ENCODE measurements around the gene CCDC57.

Gene CCDC57

DNA sequence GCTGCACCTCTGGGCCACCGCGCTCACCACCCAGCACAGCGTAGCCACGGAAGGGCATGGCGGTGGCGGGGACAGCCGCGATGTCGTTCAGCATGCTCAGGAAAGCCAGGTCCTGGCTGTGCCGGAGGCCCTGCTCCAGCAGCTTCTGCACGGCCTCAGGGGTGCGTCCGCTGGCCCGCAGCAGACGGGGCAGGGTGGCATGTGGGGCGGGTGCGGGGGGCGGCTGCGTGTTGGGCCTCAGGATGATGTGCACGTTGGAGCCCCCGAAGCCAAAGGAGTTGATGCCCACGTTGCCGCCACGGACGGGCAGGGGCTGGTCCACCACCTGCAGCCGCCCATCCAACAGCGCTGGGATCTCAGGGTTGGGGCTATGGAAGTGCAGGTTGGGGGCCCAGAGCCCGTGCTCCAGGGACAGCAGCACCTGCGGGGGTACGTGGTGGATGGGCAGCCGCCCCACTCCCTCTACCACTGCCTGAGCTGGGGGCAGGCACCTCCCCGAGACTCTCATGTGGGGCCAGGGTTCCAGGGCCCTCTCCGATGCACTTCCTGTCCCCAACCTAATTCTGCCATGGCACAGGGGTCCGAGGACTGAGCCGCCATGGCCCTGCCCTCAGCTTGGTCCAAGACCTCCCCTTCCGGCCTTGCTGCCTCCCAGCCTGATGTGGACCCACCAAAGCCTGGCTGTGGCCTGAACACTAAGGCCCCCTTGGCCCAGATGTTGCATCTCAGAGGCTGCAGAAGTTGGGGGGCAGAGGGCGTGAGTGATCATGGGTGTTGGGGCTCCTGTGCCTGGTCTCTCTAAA is 121.2 kb downstream of the CCDC57 start:
- peaks cover 76% of the 10 kb centered on the region for H4K20me1 ChIP-seq (ENCODE audit: insufficient read depth, low read length)
- peaks cover 96% of the 10 kb centered on the region for H3K36me3 ChIP-seq (ENCODE audit: insufficient read depth, low read length)
- H3K9ac ChIP-seq (ENCODE audit: low read depth, low read length), result no peak overlapping the region
- ATAC-seq (ENCODE audit: insufficient read depth, low read depth) (no peak), DNase-seq (no peak)
- no peak overlapping the region for H3K4me3 ChIP-seq (ENCODE audit: low read depth in 1 of 2, low read length in 2 of 2)
- TF ChIP-seq CTCF (IDR thresholded peaks at IDR 0.05; ENCODE audit: borderline replicate concordance, extremely low read depth, low read length, poor library complexity, severe bottlenecking) (no peak), EZH2 (IDR thresholded peaks at IDR 0.05; ENCODE audit: borderline replicate concordance, low read depth, low read length, severe bottlenecking) (no peak)
- peaks cover 24% of the 10 kb centered on the region for H3K4me1 ChIP-seq (ENCODE audit: insufficient read depth, low read length)
- no peaks in the 10 kb centered on the region for H3K9me3 ChIP-seq (ENCODE audit: insufficient read depth, low read length, severe bottlenecking)
- no peak overlapping the region for H2AFZ ChIP-seq (ENCODE audit: low read depth, low read length)
- peaks cover 52% of the 10 kb centered on the region for H3K79me2 ChIP-seq (ENCODE audit: insufficient read depth, low read length)
- no peak overlapping the region for H3K4me2 ChIP-seq (ENCODE audit: insufficient read depth, low read length)
- H3K27ac ChIP-seq (ENCODE audit: low read length), result no peak overlapping the region
- H3K27me3 ChIP-seq (ENCODE audit: insufficient read depth, low read length, poor library complexity), result no peaks in the 10 kb centered on the region

GRCh38 chr17:82090549-82091263 is 121.9 kb downstream of the CCDC57 start:
- DNase-seq (no peak), ATAC-seq (ENCODE audit: insufficient read depth, low read depth) (no peak)
- Histone ChIP-seq H2AFZ (ENCODE audit: low read depth, low read length) (no peak overlapping the region), H3K4me3 (ENCODE audit: low read depth in 1 of 2, low read length in 2 of 2) (no peak overlapping the region), H3K27me3 (ENCODE audit: insufficient read depth, low read length, poor library complexity) (no peaks in the 10 kb centered on the region), H3K36me3 (ENCODE audit: insufficient read depth, low read length) (peaks cover 96% of the 10 kb centered on the region), H3K4me1 (ENCODE audit: insufficient read depth, low read length) (peaks cover 16% of the 10 kb centered on the region), H3K9me3 (ENCODE audit: insufficient read depth, low read length, severe bottlenecking) (no peaks in the 10 kb centered on the region), H3K79me2 (ENCODE audit: insufficient read depth, low read length) (peaks cover 44% of the 10 kb centered on the region), H3K4me2 (ENCODE audit: insufficient read depth, low read length) (no peak overlapping the region), H3K9ac (ENCODE audit: low read depth, low read length) (no peak overlapping the region), H4K20me1 (ENCODE audit: insufficient read depth, low read length) (peaks cover 76% of the 10 kb centered on the region), H3K27ac (ENCODE audit: low read length) (no peak overlapping the region)
- no peak for TF ChIP-seq EZH2 (IDR thresholded peaks at IDR 0.05; ENCODE audit: borderline replicate concordance, low read depth, low read length, severe bottlenecking)
- TF ChIP-seq CTCF (IDR thresholded peaks at IDR 0.05; ENCODE audit: borderline replicate concordance, extremely low read depth, low read length, poor library complexity, severe bottlenecking), result no peak

DNA sequence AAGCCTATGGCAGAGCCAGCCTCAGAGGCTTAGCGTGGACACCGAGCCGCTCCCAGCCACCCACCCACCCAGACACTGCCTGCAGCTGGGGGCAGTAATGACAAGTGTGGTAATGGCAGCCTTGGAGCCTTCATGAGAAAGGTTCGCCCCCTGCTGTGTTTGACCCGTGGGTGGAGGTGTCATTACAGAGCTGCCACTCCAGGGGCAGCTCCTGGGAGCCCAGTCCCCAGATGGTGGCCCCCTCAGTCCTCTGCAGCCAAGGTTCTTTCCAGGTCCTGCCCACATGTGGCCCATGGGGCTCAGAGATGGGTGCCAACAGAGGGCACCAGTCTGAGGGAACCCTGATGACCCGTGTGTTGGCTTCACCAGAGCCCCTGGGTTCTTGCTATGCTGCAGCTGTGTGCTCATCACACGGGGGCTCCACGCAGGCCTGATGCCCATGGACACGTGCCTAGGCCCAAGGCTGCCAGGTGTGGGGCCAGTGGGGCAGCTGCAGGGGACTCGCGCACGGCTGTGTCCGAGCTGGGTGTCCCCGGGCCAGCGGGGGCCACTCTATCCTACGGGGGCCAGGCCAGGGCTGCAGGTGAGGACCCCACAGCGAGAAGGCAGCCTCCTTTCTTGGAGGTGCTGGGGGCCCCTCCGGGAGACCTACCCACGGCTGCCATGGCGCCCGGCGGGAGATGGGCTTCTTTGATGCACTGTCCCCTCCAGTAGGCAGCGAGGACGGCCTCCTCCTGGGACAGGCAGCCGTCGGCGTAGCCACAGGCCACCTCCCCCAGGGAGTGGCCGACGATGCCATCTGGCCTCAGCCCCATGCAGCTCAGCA is 122.7 kb downstream of the CCDC57 start:
- H3K27me3 ChIP-seq (ENCODE audit: insufficient read depth, low read length, poor library complexity), result no peaks in the 10 kb centered on the region
- peaks cover 73% of the 10 kb centered on the region for H4K20me1 ChIP-seq (ENCODE audit: insufficient read depth, low read length)
- H3K79me2 ChIP-seq (ENCODE audit: insufficient read depth, low read length), result peaks cover 36% of the 10 kb centered on the region
- no peak overlapping the region for H3K4me3 ChIP-seq (ENCODE audit: low read depth in 1 of 2, low read length in 2 of 2)
- no peak overlapping the region for H3K9ac ChIP-seq (ENCODE audit: low read depth, low read length)
- peaks cover 96% of the 10 kb centered on the region for H3K36me3 ChIP-seq (ENCODE audit: insufficient read depth, low read length)
- TF ChIP-seq EZH2 (IDR thresholded peaks at IDR 0.05; ENCODE audit: borderline replicate concordance, low read depth, low read length, severe bottlenecking) (no peak), CTCF (IDR thresholded peaks at IDR 0.05; ENCODE audit: borderline replicate concordance, extremely low read depth, low read length, poor library complexity, severe bottlenecking) (no peak)
- DNase-seq (no peak), ATAC-seq (ENCODE audit: insufficient read depth, low read depth) (0 out of 3 replicates have a peak, but pooled peaks have one; percentile 10)
- H3K4me2 ChIP-seq (ENCODE audit: insufficient read depth, low read length), result no peak overlapping the region
- H3K27ac ChIP-seq (ENCODE audit: low read length), result no peak overlapping the region
- H2AFZ ChIP-seq (ENCODE audit: low read depth, low read length), result no peak overlapping the region
- H3K4me1 ChIP-seq (ENCODE audit: insufficient read depth, low read length), result peaks cover 8% of the 10 kb centered on the region
- no peaks in the 10 kb centered on the region for H3K9me3 ChIP-seq (ENCODE audit: insufficient read depth, low read length, severe bottlenecking)
